ENCODE results near the gene LHFPL6. TPM values are rescaled to one million over a fixed set of nuclear protein-coding genes. Genes with fewer than 3 reads are reported as not detected.

LHFPL6 gene
- total RNA-seq, 6 donors from 2014 or later, result 22.2 to 113 (median 51.8) TPM

- H3K9me3 ChIP-seq, result no peaks in the 10 kb centered on the region
These were observed 55.9 kb downstream of the LHFPL6 start for GRCh38 chr13:39547108-39547507.

DNA sequence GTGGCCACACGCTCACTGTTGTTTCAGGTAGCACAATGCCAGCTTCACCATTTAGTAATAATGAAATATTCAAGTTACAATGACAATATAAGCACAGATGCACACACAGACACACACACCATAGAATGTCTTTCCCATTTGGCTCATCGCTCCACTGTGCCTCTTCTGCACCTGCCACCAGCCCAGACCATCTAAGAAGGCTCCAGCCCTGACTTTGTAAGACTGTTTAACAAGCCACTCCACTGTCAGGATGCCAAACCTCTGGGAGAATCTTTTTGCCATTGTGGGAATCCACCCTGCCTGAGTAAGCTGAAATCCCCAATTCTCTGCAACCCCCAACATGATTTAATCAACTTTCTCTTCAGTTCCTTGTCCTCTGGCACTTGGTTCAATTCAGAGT, 60.6 kb downstream of the LHFPL6 start:
- 98 to 100% methylated on average over 2 of the region's 2 CpGs for WGBS, 2 donors
- Histone ChIP-seq H3K4me1 (no peaks in the 10 kb centered on the region), H3K4me3 (no peak overlapping the region), H3K36me3 (no peaks in the 10 kb centered on the region), H3K27ac (no peak overlapping the region), H3K9me3 (no peaks in the 10 kb centered on the region), H3K27me3 (no peaks in the 10 kb centered on the region)
- no peak for DNase-seq
- TF ChIP-seq POLR2A (IDR thresholded peaks at IDR 0.05) (no peak), POLR2AphosphoS5 (IDR thresholded peaks at IDR 0.05) (no peak), EP300 (IDR thresholded peaks at IDR 0.05) (no peak), CTCF (IDR thresholded peaks at IDR 0.05) (no peak)
- ATAC-seq (ENCODE audit: low FRiP score in 2 of 2), result no peak

More at GRCh38 chr13:39547108-39547507, 55.9 kb downstream of the LHFPL6 start:
- H3K4me3 ChIP-seq, result no peak overlapping the region
- TF ChIP-seq EP300 (IDR thresholded peaks at IDR 0.05), result no peak
- TF ChIP-seq POLR2AphosphoS5 (IDR thresholded peaks at IDR 0.05), result no peak
- no peak for TF ChIP-seq CTCF (IDR thresholded peaks at IDR 0.05)
- H3K36me3 ChIP-seq, result no peaks in the 10 kb centered on the region
- ATAC-seq (ENCODE audit: low FRiP score in 2 of 2) (no peak), DNase-seq (no peak)
- no peaks in the 10 kb centered on the region for H3K4me1 ChIP-seq
- no peak overlapping the region for H3K27ac ChIP-seq
- no peaks in the 10 kb centered on the region for H3K27me3 ChIP-seq

DNA sequence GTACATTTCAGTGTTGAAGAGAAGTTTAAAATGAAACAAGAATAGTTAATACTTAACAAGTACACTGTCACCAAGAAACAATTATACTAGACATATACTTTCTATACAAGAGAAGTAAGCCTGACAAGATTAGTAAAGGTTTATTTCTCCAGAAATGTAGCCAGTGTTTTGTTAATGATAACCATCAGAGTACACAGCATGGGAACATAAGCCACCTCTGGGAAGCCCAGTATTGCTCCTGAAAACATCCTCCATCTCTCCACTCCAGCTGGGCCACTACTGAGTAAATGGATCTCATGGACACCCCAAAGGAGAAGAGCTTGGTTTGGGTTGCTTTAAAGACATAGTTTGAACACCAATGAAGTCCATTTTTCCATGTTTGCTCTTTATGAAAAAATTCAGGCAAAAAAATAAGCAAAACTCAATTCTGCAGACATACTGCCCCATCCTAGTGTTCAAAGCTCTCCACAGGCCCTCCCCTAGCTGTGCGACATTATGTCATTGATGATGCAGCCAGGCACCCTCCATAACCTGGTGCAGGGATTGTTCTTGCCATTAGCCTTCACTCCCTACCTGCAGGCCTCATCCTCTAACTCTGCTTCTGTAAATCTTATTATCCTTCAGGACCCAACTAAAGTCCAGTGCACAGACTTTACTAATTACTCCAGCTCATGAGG, 61.9 kb downstream of the LHFPL6 start:
- 90 to 95% methylated on average over 1 of the region's 1 CpG for WGBS, 2 donors
- no peak overlapping the region for H3K27ac ChIP-seq
- no peak for TF ChIP-seq EP300 (IDR thresholded peaks at IDR 0.05)
- no peak for TF ChIP-seq POLR2A (IDR thresholded peaks at IDR 0.05)
- TF ChIP-seq CTCF (IDR thresholded peaks at IDR 0.05), result no peak

DNA sequence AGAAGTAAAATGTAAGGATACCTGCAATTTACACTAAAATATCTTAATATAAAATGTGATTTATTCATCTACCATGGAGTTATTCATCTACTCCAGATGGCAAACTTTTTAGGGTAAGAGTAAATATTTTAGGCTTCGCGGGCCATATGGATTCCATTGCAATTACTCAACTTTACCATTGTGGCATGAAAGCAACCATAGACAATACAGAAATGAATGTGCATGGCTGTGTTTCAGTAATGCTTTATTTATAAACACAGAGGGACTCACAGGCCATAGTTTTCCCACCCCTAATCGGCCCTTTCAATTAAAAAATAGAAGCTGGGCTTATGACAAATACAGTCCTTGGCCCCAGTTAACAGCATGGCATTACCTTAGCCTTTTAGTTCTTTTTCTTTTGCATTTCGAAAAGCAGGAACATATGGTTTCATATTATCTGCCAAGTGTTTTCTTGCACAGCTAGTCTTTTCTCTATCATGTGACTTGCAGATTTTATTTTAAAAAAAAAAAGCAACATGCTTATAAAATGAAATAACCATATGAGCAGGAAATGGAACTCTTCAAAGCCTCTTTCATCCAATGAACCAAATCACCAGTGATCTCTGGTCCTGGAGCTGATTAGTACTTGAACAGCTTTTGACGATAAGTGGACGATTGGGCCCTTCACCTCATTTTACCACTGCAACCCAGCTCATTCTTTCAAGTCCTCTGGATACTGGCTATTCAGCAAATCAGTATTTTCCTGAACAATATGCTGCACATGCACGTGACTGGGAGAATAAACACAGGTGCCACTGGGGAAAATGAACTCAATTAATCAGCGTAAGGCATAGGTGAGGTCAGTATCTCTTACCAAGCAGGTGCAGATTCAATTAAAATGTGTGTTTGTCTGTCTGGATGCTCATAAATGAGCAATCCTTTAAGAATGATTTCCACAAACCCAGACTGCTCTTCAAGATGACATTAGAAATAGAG, 63.9 kb downstream of the LHFPL6 start:
- DNase-seq, result no peak
- no peak overlapping the region for H3K4me3 ChIP-seq
- H3K27me3 ChIP-seq, result no peaks in the 10 kb centered on the region
- no peak for ATAC-seq (ENCODE audit: low FRiP score in 2 of 2)
- 74 to 84% methylated on average over 7 to 8 of the region's 8 CpGs for WGBS, 2 donors
- no peak for TF ChIP-seq EP300 (IDR thresholded peaks at IDR 0.05)
- H3K9me3 ChIP-seq, result no peaks in the 10 kb centered on the region
- H3K36me3 ChIP-seq, result no peaks in the 10 kb centered on the region
- H3K4me1 ChIP-seq, result no peaks in the 10 kb centered on the region
- no peak overlapping the region for H3K27ac ChIP-seq

More for the DNA sequence above, 61.9 kb downstream of the LHFPL6 start:
- no peak for DNase-seq
- no peaks in the 10 kb centered on the region for H3K4me1 ChIP-seq
- H3K9me3 ChIP-seq, result no peaks in the 10 kb centered on the region
- H3K36me3 ChIP-seq, result no peaks in the 10 kb centered on the region
- H3K27me3 ChIP-seq, result no peaks in the 10 kb centered on the region
- no peak for ATAC-seq (ENCODE audit: low FRiP score in 2 of 2)
- H3K4me3 ChIP-seq, result no peak overlapping the region

- ATAC-seq (ENCODE audit: low FRiP score in 2 of 2) (no peak), DNase-seq (no peak)
- H3K36me3 ChIP-seq, result no peaks in the 10 kb centered on the region
- H3K27me3 ChIP-seq, result no peaks in the 10 kb centered on the region
- H3K4me3 ChIP-seq, result no peak overlapping the region
- H3K27ac ChIP-seq, result no peak overlapping the region
- TF ChIP-seq POLR2A (IDR thresholded peaks at IDR 0.05) (no peak), EP300 (IDR thresholded peaks at IDR 0.05) (no peak), CTCF (IDR thresholded peaks at IDR 0.05) (no peak), POLR2AphosphoS5 (IDR thresholded peaks at IDR 0.05) (no peak)
- peaks cover 0 to 2% (median 0%) of the 10 kb centered on the region in 4 donors for H3K4me1 ChIP-seq
- no peaks in the 10 kb centered on the region for H3K9me3 ChIP-seq
- 80 to 85% methylated on average over 7 of the region's 7 CpGs for WGBS, 2 donors
These were observed 66.1 kb downstream of the LHFPL6 start for GRCh38 chr13:39536906-39537305.

Data from upper lobe of left lung (tissue), 6 donors.